ENCODE results near the gene FBXO4.

The FBXO4 gene, protein sequence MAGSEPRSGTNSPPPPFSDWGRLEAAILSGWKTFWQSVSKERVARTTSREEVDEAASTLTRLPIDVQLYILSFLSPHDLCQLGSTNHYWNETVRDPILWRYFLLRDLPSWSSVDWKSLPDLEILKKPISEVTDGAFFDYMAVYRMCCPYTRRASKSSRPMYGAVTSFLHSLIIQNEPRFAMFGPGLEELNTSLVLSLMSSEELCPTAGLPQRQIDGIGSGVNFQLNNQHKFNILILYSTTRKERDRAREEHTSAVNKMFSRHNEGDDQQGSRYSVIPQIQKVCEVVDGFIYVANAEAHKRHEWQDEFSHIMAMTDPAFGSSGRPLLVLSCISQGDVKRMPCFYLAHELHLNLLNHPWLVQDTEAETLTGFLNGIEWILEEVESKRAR

DNA sequence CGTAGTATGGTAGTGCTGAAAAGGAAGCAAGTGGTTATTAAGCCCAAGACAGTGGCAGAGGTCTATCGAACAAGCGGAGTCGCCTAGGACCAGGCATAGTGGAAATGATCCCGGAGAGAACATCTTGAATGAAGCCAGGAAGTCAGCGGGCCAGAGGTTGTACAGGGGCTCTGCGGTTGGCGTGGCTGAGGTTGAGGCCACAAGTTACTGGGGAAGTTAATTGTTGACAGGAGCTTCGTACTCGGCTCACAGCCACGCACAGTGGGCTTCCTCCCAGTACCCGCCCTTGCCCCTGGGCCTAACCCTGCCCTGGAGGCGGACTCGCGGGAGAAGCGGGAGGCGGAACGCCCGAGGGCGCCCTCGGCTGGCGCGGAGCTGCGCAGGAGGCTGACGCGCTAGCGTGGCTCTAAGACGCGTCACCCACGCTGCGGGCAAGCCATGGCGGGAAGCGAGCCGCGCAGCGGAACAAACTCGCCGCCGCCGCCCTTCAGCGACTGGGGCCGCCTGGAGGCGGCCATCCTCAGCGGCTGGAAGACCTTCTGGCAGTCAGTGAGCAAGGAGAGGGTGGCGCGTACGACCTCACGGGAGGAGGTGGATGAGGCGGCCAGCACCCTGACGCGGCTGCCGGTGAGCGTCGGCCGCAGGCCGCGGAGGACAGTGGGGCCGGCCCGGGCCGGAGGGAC is at the start of gene FBXO4:
TSS of gene FBXO4 (plus strand) at position 410 of the 683 bp plus-strand sequence. CDS start at position 439, 29 bp downstream.
- peak; percentile 92 to 97 for DNase-seq

DNA sequence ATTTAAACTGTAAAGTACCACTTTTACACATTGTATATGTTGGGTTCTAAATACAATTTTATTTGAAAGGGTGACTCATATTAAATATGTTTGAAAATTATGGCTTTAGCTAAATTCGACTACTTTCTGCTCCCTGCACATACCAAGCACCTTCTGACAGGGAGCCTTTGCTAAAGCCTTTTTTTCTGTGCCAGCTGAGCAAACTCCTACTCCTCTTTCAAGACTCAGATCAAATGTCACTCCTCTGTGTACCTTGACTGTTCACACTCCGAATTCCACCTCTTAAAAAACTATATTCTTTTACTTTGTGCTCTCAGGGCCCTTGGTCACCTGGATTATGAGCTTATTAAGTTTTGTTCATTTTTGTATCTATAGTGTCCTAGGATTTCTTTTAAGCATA is 48.4 kb upstream of the FBXO4 start:
- no peak for DNase-seq

DNA sequence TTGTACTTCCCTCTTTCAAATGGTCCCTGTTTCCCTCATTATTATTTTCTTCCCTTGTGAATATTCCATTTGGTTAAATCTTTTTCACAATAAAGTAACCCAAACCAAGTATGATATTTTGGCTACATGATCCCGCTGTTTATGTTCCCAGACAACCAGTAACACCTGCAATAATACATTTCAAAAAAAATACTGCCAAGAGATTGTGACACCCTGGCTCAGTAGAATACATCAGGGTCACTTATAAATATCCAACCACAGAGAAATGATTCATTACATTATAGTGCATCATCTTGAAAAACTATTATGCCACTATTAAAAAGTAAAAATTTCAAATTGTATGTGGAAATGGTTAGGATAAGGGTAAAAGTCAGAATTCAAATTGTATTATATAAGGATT is 47.7 kb upstream of the FBXO4 start:
- DNase-seq = no peak

DNA sequence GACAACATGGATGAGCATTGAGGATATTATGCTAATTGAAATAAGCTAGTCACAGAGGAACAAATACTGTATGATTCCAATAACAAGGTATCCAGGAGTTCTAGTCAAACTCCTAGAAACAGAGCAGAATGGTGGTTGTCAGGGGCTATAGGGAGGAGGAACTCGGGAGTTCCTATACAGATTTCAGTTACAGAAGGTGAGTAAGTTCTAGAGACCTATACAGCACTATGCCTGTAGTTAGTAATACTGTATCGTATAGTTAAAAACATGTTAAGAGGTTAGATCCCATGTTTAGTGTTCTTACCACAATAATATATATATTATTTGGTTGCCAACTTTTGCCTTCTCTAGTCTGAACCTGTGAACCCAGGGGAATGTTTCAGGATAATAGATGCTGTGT is 46.9 kb upstream of the FBXO4 start:
- DNase-seq = no peak

DNA sequence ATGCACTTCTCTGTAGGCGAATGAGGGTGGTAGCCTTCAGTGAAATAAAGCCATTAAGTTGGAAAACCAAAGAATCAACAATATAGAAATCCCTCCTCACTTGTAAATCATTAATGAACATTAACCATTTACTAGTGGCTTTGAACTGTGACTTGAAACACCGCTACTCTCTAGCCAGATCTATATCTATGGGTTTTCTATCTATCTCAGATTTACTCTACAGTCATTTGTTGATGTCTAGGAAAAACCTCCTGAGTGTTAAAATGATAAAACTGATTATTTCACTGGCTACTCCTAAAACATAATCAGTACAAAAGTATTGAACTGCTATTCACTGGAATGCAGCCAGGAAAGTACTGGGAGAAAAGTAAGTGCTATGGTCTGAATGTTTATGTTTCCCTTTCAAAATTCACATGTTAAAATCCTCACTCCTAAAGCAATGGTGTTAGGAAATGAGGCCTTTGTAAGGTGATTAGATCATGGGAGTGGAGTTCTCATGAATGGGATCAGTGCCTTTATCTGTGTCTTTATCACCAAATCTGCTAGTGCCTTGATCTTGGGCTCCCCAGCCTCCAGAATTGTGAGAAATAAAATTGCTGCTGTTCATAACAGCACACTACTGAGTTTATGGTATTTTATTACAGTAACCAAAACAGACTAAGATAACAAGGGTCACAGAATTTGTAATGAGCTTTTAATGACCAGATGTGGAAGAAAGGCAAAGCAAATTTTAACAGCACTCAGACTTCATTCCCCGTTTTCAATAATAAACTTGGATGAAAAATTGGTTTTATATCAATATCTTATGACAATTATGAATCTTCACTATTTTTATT is 46.2 kb upstream of the FBXO4 start:
- DNase-seq = no peak

DNA sequence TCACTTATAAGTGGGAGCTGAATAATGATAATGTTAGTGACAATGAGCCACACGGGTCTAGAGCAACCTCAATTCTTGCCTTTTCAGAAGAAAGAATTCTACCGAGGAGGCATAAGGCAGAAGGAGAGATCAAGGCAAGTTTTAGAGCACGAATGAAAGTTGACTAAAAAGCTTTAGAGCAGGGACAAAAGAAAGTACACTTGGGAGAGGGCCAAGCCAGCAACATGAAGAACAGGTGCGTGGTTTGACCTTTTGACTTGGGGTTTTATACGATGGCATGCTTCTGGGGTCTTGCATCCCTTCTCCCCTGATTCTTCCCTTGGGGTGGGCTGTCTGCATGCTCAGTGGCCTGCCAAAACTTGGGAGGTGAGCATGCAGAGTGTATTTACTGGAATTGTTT is 42.3 kb upstream of the FBXO4 start:
- no peak for DNase-seq

DNA sequence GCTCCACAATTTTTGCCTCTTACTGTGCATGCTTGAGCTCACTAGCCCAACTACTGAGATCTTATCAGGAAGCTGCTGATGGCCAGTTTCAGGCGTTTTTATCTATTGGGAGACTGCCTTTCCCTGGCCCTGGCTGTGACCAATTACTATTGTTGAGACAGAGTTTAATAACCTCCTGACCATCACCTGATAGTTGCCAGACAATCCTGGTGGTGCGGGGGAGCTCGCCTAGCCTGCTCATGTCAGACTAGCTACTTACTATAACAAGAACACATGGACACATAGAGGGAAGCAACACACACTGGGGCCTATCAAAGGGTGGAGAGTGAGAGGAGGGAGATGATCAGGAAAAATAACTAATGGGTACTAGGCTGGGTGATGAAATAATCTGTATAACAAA is 41.8 kb upstream of the FBXO4 start:
- DNase-seq = no peak

DNA sequence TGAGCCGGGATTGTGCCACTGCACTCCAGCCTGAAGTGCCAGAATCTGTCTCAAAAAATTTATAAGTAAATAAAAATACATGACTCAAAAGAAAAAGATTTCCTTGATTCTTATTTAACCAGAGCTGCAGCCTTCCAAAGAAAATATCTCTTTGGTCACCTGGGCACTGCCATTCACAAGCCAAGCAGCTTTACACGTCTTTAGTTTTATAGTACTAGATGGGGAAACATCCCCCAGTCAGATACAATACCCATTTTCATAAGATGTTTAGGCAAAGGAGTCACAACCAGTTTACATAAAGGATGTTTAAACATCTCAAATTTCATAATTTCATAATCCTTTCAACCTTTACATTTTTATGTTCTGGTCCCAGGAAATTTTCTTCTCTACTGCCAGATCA is 41.1 kb upstream of the FBXO4 start:
- no peak for DNase-seq

DNA sequence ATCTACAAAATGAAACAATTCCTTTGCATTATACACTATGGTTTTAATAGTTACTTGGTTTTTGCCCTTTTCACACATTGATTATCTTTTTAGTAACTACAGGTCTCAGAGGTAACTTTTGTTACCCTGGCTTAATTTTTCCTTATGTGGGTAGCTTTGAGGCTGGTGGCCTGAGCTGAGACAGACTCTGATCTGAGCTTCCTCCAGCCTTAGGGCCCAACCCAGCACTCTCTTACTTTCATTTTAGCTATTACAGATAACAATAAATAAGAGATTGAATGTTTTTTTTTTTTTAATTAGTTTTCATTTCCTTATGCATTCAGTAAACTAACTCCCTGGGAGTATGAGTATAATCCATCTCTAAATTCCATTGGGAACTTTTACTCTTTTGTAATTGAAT is 39.8 kb upstream of the FBXO4 start:
- no peak for DNase-seq

DNA sequence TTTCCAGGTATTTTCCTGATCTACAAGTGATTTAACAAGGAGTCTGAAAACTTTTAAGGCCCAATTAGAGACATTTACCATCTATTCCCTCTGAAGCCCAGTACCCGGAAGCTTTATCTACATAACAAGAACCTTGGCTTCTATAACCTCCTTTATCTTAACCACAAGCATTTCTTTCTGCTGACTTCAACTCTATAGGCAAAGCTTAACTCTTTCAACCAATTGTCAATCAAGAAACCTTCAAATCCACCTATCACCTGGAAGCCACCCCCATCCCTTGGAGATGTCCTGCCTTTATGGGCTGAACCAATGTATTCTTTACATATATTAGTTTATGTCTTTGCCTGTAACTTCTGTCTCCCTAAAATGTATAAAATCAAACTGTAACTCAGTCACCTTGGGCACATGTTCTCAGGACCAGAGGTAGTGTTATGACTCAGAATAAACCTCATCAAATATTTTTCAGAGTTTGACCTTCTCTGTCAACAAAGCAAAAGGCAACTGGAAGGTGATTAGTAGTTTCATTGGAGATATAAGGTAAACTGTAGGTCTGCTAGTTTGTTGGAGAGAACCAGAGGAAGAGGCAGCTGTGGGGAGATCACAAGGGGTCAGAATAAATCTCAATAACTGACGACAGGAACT is 33.9 kb upstream of the FBXO4 start:
- DNase-seq = no peak

DNA sequence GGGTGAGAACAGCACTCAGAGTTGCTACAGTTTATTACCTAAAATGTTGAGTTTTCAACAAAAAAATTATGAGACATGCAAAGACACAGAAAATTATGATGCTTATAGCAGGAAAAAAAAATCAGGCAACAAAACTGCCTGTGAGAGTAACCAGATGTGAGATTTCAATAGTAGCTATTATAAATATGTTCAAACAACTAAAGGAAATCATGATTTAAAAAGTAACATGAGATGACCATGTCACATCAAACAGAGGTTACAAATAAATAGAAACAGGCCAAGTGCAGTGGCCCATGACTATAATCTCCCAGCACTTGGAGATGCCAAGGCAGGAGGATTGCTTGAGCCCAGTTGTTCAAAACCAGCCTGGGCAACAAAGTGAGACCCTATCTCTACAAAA is 33.0 kb upstream of the FBXO4 start:
- no peak for DNase-seq

DNA sequence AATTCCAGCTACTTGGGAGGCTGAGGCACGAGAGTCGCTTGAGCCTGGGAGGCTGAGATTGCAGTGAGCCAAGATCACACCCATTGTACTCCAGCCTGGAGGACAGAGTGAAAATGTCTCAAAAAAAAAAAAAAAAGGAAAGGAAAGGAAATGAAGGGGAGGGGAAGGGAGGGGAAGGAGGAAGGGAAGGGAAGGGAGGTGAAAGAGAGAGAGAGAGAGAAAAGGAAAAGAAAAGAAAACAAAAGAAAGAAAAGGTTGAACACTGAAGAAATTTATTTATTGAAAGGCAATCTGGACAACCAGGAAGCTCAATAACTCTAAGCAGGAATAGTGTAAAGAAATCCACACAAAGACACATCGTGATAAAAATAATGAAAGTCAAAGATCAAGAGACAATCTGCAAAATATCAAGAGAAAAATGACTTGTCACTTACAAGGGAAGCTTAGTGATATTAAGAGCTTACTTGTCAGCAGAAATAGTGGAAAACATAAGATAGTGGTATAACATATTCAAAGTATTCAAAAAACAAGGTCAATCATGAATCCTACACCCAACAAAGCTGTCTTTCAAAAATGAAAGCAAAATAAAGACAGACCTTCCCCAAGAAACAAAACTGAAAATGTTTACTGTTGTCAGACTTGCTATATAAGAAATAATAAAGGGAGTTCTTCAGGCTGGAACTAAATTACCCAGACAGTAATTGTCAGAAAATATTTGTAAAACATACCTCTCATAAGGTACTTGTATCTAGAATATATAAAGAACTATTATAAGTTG is 31.8 kb upstream of the FBXO4 start:
- DNase-seq = no peak

DNA sequence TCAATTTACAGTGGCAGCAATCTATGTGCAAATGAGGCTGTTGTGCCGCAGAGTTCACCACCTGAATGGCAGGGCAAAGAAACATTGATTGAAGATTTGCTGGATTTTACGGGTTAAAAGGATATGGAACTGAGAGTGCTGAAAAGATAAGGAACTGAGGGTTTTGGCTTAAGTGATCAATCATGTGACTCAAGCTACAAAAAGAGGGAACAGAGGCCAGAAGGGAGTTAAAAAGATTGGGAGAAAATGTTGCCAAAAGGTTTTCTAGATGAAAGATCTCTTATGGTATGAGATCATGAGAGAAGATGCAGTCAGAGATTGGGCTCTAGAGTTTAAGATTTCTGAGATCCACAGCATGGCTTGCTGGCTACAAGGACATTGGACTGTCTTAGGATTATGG is 28.9 kb upstream of the FBXO4 start:
- DNase-seq = no peak

DNA sequence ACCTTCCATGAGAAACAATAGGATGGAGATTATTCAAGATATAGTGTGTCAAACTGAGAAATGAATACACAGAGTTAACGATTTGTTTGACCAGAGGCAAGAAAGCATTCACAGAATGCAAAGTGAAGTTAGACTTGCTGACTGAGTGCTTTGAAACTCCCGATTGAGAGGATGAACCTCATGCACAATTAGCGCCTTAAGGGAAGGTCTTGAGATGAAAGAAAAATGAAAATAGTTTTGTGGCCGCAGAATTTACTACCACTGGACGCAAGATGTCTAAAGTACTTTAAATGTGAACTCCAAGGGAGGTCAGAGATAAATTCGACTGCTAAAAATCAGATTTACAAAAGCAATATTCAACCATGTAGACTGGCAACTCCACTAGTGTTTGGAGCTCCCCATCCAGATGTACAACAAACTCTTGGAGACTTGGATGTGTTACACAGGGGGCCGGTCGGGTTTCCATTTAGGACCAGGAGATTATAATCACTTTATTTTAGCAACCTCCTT is 21.6 kb upstream of the FBXO4 start:
- DNase-seq = no peak

DNA sequence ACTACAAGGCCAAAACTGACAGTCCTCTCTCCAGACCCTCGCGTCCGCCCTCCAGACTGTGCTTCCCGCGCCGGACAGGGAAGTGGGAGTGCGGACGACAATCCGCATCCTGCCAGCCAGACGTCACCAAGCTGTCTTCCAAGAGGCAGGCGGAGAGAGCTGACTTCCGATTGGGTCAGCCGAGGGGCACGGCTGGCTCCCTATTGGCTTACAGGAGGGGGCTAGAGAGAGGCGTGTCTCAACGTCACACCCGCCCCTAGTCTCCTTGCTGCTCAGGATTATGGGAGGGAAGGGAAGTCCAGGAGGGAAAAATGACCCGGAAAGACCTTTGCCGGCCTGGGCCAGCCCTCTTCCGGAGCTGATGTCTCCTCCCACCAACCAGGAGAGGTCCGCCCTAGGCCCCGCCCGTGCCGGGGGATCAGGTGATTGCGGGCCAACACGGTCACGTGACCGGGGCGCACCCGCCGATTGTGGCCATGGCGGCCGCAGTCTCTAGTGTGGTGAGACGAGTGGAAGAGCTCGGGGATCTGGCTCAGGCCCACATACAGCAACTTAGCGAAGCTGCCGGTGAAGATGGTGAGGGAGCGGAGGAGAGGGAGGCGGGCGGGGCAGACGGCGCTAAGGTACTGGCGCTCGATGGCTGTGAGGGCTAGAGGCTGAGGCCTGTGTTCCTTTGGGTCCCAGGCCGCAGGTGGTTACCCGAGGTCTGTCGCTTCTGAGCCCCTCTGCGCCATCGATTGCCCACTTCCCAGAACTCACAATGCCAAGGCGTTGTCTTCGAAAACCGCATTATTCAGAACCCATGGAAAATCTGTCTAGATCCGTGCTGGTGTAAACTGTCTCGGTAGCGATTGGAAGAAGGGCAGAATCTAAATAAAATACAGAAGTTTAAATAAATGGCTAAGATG is 20.9 kb upstream of the FBXO4 start, which contains the start of gene RIMOC1:
TSS of gene RIMOC1 (plus strand) at position 453 of the 908 bp plus-strand sequence. CDS start at position 477, 24 bp downstream.
- DNase-seq = peak; percentile 100

DNA sequence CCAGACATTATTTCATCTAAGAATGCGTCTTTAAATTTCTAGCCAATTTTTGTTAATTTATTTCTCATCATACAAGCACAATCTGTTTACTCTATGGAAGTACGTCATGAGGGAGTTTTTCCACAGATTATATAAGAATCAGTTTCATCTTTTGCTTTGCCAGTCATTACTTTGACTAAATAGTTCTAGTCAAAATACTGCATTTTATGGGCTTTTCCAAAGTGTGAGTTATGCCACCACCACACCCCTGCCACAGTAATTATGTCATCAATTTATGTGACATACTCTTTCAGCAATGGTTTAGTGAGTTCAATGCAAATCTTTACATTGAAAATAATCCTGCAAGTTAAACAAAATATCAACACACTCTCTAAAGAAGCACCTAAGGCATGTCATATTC is 18.9 kb upstream of the FBXO4 start:
- no peak for DNase-seq

DNA sequence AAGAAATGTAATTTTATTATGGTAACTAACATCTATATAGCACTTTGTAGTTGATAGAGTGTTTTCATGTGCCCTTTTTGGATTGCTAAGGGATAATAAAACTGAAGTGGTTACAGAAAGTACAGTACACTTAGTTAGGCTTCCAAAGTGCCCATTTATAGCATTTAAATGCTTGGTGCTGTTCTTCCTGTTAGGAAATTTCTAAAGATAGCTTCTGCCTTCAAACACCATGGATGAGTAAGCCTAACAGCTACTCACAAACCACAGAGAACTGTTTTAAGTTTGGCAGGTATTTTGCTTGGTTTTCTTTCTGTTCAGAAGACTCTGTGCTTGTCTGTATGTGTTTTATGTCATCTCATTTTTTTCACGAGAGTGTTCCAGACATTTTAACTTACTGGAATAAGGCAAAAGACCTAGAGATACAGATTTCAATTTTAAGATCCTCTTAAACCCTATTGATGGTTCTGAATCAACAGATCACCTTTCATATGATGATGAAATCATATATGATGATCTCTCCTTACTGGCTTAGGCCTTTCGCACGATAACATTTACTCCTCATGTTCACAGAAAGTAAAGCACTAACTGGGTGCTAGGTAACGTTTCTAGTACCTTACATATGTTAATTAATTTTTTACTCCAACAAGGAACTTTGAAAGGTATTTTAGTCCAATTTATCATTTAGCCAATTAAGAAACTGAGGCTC is 16.6 kb upstream of the FBXO4 start:
- DNase-seq = no peak

DNA sequence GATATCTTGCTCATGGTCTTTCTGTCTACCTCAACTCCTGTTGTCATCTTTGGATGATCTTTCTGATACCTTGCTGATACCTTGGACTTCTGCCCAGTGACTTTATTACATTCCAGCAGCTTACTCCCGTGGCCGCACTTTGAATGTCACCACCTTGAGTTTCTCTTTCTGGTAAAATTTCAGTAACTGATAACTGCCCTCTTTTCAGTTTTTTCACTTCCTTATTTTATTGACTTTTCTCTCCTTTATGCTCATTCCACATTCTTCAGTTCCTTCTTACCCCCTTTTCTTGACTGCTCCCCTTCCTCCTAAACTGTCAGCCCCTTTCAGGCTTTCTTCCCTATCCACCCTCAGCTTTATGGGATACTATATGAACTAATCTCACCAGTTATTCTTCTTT is 7.0 kb upstream of the FBXO4 start:
- no peak for DNase-seq

DNA sequence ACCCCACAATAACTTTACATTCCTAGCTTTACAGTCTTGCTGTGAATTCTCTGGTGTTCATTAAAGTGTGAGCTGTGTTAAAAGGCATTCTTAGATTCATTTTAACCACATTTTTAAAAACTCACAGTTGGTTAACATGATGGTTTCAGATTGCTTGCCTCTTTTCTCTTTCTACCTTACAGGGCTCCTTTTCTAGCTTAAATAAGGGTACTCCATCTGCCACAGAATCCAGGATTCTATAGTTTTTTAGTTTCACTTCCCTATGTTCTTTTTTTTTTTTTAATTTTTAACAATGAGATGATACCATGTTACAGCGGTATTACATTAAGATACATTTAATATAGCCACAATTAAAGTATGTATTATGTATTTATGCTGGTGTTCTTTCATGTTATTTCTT is 3.9 kb upstream of the FBXO4 start:
- DNase-seq = no peak

DNA sequence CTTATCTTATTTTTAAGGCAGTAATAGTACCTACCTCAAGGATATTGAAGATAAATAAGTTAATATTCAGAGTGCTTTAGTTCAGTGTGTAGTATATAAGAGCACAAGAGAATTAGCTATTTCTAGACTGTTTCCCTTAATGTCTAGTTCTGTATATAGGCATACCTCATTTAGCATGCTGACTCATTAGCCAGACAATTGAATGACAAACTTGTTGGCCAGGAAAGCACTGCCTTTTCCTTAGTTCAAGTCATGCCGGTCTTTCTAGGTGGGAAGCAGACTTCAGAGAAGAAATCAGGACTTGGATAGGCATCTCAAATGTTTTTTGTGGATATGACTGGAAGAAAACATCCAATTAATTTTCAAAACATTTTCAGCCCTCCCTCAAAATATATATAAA is 3.2 kb upstream of the FBXO4 start:
- no peak for DNase-seq

Measured in NCI-H446 (cell line).